ENCODE data around the gene EVC.

EVC gene

DNA sequence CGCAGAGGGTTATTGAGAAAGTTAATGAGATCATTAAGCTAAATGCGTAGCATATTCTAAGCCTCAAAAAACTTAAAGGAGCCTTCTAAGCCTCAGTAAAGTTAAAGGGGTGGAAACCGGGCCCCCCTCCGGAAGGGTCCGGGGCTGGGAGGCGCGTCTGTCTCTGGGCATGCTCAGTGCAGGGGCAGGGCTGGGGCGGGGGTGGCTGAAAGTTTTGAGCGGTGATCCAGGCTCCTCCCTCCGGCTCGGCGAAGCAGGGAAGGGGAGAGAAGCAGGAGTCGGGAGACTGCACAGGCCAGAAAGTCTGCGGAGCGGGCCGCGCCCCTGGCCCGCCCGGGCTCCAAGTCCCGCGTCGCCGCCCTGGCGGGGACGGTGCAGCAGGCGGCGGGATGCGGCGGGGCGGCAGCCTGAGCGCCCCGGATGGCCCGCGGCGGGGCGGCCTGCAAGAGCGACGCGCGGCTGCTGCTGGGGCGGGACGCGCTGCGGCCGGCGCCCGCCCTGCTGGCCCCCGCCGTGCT, at the start of gene EVC:
Gene EVC, plus strand, starts transcription at position 241 of the 518 bp plus-strand sequence. Its CDS starts 180 bp downstream, at position 421.
- Histone ChIP-seq H3K27ac (peak within 1 kb of the TSS; percentile 96), H3K27me3 (no peaks in the 10 kb centered on the region)

GRCh38 chr4:5661237-5661636, 49.8 kb upstream of the EVC start:
- no peak for DNase-seq
- intact Hi-C loops (cut with DNase I; ENCODE audit: low total_unique reads), result no loop called here

More for the DNA sequence above, at the start of gene EVC:
- intact Hi-C loops (cut with DNase I; ENCODE audit: low total_unique reads), result no loop called here
- Histone ChIP-seq H3K9me3 (peaks cover 0 to 5% (median 0%) of the 10 kb centered on the region in 3 donors), H3K36me3 (peaks cover 0 to 4% (median 0%) of the 10 kb centered on the region in 3 donors), H3K4me1 (peaks cover 4 to 48% (median 33%) of the 10 kb centered on the region in 4 donors), H3K4me3 (peak within 1 kb of the TSS; percentile 56 to 64)
- TF ChIP-seq CTCF (IDR thresholded peaks at IDR 0.05), result no peak
- DNase-seq, result peak; percentile 81 to 92

DNA sequence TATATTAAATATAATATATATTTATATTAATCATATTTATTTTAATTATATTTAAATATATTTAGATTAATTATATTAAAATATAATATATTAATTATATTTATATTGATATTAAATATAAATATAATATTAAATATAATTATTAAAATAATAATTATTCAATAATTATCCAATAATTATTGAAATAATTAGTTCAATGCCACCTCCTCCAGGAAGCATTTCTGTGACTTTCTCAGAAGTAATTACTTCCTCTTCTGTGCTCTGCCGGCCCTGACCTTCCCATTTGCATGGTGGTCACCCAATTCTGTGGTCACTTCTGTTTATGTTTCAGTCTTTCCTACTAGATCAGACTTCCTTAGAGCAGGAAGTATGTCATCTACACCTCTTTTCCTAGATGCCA, 48.4 kb upstream of the EVC start:
- no peak for TF ChIP-seq CTCF (IDR thresholded peaks at IDR 0.05)
- intact Hi-C loops (cut with DNase I; ENCODE audit: low total_unique reads), result no loop called here
- Histone ChIP-seq H3K9me3 (peaks cover 0 to 4% (median 0%) of the 10 kb centered on the region in 3 donors), H3K36me3 (peaks cover 51 to 73% (median 53%) of the 10 kb centered on the region in 3 donors), H3K27ac (no peak overlapping the region), H3K4me1 (no peaks in the 10 kb centered on the region), H3K4me3 (no peak overlapping the region), H3K27me3 (no peaks in the 10 kb centered on the region)
- no peak for DNase-seq

More at GRCh38 chr4:5661237-5661636, 49.8 kb upstream of the EVC start:
- TF ChIP-seq CTCF (IDR thresholded peaks at IDR 0.05), result no peak
- Histone ChIP-seq H3K4me3 (no peak overlapping the region), H3K27ac (no peak overlapping the region), H3K27me3 (no peaks in the 10 kb centered on the region), H3K9me3 (peaks cover 0 to 4% (median 0%) of the 10 kb centered on the region in 3 donors), H3K36me3 (peaks cover 55 to 85% (median 58%) of the 10 kb centered on the region in 3 donors), H3K4me1 (no peaks in the 10 kb centered on the region)

DNA sequence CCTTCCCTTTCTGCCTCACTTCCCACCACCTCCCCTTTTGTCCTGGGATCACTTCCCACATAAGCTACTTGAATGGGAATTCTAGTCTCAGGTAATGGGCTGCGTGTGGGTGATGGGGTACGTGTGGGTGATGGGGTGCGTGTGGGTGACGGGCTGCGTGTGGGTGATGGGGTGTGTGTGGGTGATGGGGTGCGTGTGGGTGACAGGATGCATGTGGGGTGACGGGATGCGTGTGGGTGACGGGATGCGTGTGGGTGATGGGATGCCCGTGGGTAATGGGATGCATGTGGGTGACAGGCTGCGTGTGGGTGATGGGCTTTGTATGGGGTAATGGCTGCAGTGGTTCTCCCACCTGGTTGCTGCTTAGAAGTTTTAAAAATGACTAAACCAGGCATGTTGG, 46.2 kb upstream of the EVC start:
- Histone ChIP-seq H3K9me3 (peaks cover 0 to 4% (median 0%) of the 10 kb centered on the region in 3 donors), H3K27ac (no peak overlapping the region), H3K4me1 (no peaks in the 10 kb centered on the region), H3K27me3 (no peaks in the 10 kb centered on the region), H3K36me3 (peaks cover 38 to 65% (median 50%) of the 10 kb centered on the region in 3 donors), H3K4me3 (no peak overlapping the region)
- intact Hi-C loops (cut with DNase I; ENCODE audit: low total_unique reads), result no loop called here
- no peak for TF ChIP-seq CTCF (IDR thresholded peaks at IDR 0.05)
- no peak for DNase-seq

DNA sequence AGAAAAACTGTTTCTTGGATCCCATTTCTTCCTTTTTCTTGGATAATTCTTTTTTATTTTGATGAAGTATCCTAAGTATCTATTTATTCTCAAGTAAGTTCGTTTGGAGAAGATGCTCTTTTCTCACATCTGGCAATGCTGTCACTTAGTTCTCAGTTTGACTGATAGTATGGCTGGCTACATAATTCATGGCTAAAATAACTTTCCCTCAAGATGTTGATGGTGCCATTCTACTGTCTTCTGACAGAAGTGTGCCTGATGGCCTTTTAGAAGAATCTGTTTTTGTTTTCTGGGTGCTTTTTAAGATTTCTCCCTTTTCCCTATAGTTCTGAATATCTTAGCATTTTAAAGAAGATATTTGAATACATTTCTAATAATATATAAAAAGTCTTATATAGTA, 44.3 kb upstream of the EVC start:
- Histone ChIP-seq H3K27ac (no peak overlapping the region), H3K9me3 (no peaks in the 10 kb centered on the region), H3K4me1 (no peaks in the 10 kb centered on the region), H3K36me3 (peaks cover 20 to 45% (median 35%) of the 10 kb centered on the region in 3 donors), H3K27me3 (no peaks in the 10 kb centered on the region), H3K4me3 (no peak overlapping the region)
- intact Hi-C loops (cut with DNase I; ENCODE audit: low total_unique reads), result no loop called here
- DNase-seq, result no peak
- TF ChIP-seq CTCF (IDR thresholded peaks at IDR 0.05), result no peak
